H1 (cell line): ENCODE results near the gene FGD6. TPM values are rescaled to one million over a fixed set of nuclear protein-coding genes. Genes with fewer than 3 reads are reported as not detected.

Experiments used
- CTCF ChIA-PET: fragments of 300-600 bp; sonication (Branson Sonifier 250); formaldehyde crosslinking; loops from one replicate; lab custom pipeline; 2021; ENCODE audit not compliant: partially characterized antibody; lab: Charles Lee
- POLR2A ChIA-PET: fragments of 300-600 bp; sonication (Branson Sonifier 250); formaldehyde crosslinking; loops from one replicate; lab custom pipeline; 2021; ENCODE audit warnings: inconsistent platforms; ENCODE audit not compliant: partially characterized antibody; lab: Charles Lee
- DNase-seq, 2 experiments: peaks; one replicate each; pipeline versions ENCODE4 v3.0.0 to v3.0.0-alpha.2; 2010 to 2022; ENCODE audit warnings: low spot score in 2 of 2, low read depth in 1 of 2, mixed read lengths in 1 of 2
- FAIRE-seq: peaks from 2 replicates; lab custom pipeline; 2011; peaks lifted over from hg19 to GRCh38; lab: Jason Lieb, UNC
- H2AFZ ChIP-seq: 2 replicates; pipeline ENCODE4 v1.8.1; 2012; ENCODE audit warnings: low read length, inconsistent platforms
- H2AK5ac ChIP-seq: 2 replicates; pipeline ENCODE4 v1.6.1; 2013; ENCODE audit warnings: low read depth, low read length
- H2BK120ac ChIP-seq: replicated peaks from 2 replicates; pipeline ENCODE3; 2013; ENCODE audit warnings: low read depth, low read length, inconsistent platforms
- H2BK12ac ChIP-seq: 2 replicates; pipeline ENCODE4 v1.6.1; 2013; ENCODE audit warnings: low read depth, low read length
- H2BK15ac ChIP-seq: 2 replicates; pipeline ENCODE4 v1.6.1; 2013; ENCODE audit warnings: low read length
- H2BK20ac ChIP-seq: 2 replicates; pipeline ENCODE4 v1.6.1; 2013; ENCODE audit warnings: low read length
- H2BK5ac ChIP-seq: 2 replicates; pipeline ENCODE4 v1.6.1; 2013; ENCODE audit warnings: low read depth, low read length
- H3K14ac ChIP-seq: 2 replicates; pipeline ENCODE4 v1.6.1; 2013; ENCODE audit warnings: inconsistent platforms; ENCODE audit not compliant: insufficient read length
- H3K18ac ChIP-seq: 2 replicates; pipeline ENCODE4 v1.6.1; 2013; ENCODE audit warnings: low read length; ENCODE audit errors: extremely low read depth
- H3K23ac ChIP-seq: 2 replicates; pipeline ENCODE4 v1.6.1; 2013; ENCODE audit warnings: inconsistent platforms; ENCODE audit not compliant: insufficient read length
- H3K23me2 ChIP-seq: 2 replicates; pipeline ENCODE4 v1.6.1; 2013; ENCODE audit warnings: low read depth, low read length
- H3K27ac ChIP-seq: 2 replicates; pipeline ENCODE4 v1.6.1; 2011; ENCODE audit warnings: low read depth, low read length, inconsistent platforms
- H3K27me3 ChIP-seq, 4 experiments: replicated peaks in 1 of 4; 1 replicate in 1 of 4; 2 replicates in 3 of 4; pipeline versions ENCODE4 v1.6.1 to v1.8.1; 2011 to 2013; ENCODE audit warnings: low read length in 3 of 4, mild to moderate bottlenecking in 3 of 4, inconsistent platforms in 2 of 4, mixed read lengths in 2 of 4, moderate library complexity in 1 of 4; ENCODE audit not compliant: control insufficient read depth in 3 of 4, insufficient read depth in 3 of 4; ENCODE audit errors: extremely low read depth in 1 of 4
- H3K36me3 ChIP-seq, 4 experiments: 2 replicates each; pipeline versions ENCODE4 v1.6.1 to v1.8.1; 2011 to 2013; ENCODE audit warnings: mild to moderate bottlenecking in 4 of 4, low read length in 3 of 4, moderate library complexity in 2 of 4, control low read depth in 1 of 4, inconsistent platforms in 1 of 4; ENCODE audit not compliant: insufficient read depth in 4 of 4, control insufficient read depth in 2 of 4
- H3K4ac ChIP-seq: replicated peaks from 2 replicates; pipeline ENCODE3; 2013; ENCODE audit warnings: low read length, low read depth, mixed read lengths, inconsistent platforms; ENCODE audit not compliant: insufficient read length
- H3K4me1 ChIP-seq, 4 experiments: replicated peaks in 1 of 4; 1 replicate in 1 of 4; 2 replicates in 3 of 4; pipeline versions ENCODE4 v1.6.1 to v1.8.1; 2011 to 2013; ENCODE audit warnings: low read length in 3 of 4, inconsistent platforms in 2 of 4, mixed read lengths in 1 of 4; ENCODE audit not compliant: insufficient read depth in 4 of 4, control insufficient read depth in 3 of 4
- H3K4me2 ChIP-seq, 2 experiments: 2 replicates each; pipeline versions ENCODE4 v1.6.1 to v1.8.1; 2011 to 2013; ENCODE audit warnings: low read depth in 2 of 2, low read length in 2 of 2, control low read depth in 1 of 2, inconsistent platforms in 1 of 2, mild to moderate bottlenecking in 1 of 2; ENCODE audit not compliant: insufficient read depth in 1 of 2
- H3K4me3 ChIP-seq, 4 experiments: fragments of 200-600, 300-600 bp in 1 of 4; sonication (generic), shearing (Covaris generic), sonication (Bioruptor Twin) in 1 of 4; 2 replicates each; pipeline versions ENCODE4 v1.5.1 to v1.8.1; 2011 to 2016; ENCODE audit warnings: low read length in 4 of 4, low read depth in 3 of 4, control low read depth in 2 of 4, inconsistent platforms in 2 of 4, mild to moderate bottlenecking in 2 of 4, mixed read lengths in 1 of 4, moderate library complexity in 1 of 4; ENCODE audit not compliant: insufficient read depth in 2 of 4; ENCODE audit errors: extremely low read depth in 1 of 4
- H3K56ac ChIP-seq: replicated peaks from 2 replicates; pipeline ENCODE3; 2013; ENCODE audit warnings: low read depth, mild to moderate bottlenecking, mixed read lengths, low read length, inconsistent platforms; ENCODE audit not compliant: insufficient read length
- H3K79me1 ChIP-seq: 2 replicates; pipeline ENCODE4 v1.6.1; 2013; ENCODE audit warnings: low read depth, low read length, control low read depth
- H3K79me2 ChIP-seq, 2 experiments: 2 replicates each; pipeline versions ENCODE4 v1.6.1 to v1.8.1; 2012 to 2013; ENCODE audit warnings: low read length in 2 of 2, mild to moderate bottlenecking in 2 of 2, inconsistent platforms in 1 of 2; ENCODE audit not compliant: insufficient read depth in 2 of 2, control insufficient read depth in 1 of 2
- H3K9ac ChIP-seq, 4 experiments: replicated peaks in 1 of 4; 1 replicate in 1 of 4; 2 replicates in 3 of 4; pipeline versions ENCODE4 v1.6.1 to v1.8.1; 2011 to 2013; ENCODE audit warnings: low read depth in 3 of 4, low read length in 3 of 4, control low read depth in 2 of 4, mild to moderate bottlenecking in 2 of 4, moderate library complexity in 2 of 4, inconsistent platforms in 1 of 4; ENCODE audit errors: extremely low read depth in 1 of 4
- H3K9me3 ChIP-seq, 2 experiments: 2 replicates each; pipeline versions ENCODE4 v1.6.1 to v1.8.1; 2012 to 2013; ENCODE audit warnings: mild to moderate bottlenecking in 2 of 2, moderate library complexity in 2 of 2, control low read depth in 1 of 2, inconsistent platforms in 1 of 2, low read depth in 1 of 2, low read length in 1 of 2, mixed read lengths in 1 of 2; ENCODE audit not compliant: insufficient read depth in 2 of 2
- H4K20me1 ChIP-seq, 2 experiments: replicated peaks in 1 of 2; 2 replicates each; pipeline versions ENCODE3 to v1.8.1; 2011 to 2013; ENCODE audit warnings: inconsistent platforms in 2 of 2, low read length in 2 of 2, mild to moderate bottlenecking in 1 of 2; ENCODE audit not compliant: insufficient read depth in 2 of 2, control insufficient read depth in 1 of 2
- H4K5ac ChIP-seq: 2 replicates; pipeline ENCODE4 v1.6.1; 2013; ENCODE audit warnings: low read length, low read depth, mixed read lengths, inconsistent platforms; ENCODE audit not compliant: insufficient read length
- H4K8ac ChIP-seq: 2 replicates; pipeline ENCODE4 v1.8.0; 2013; ENCODE audit warnings: mild to moderate bottlenecking, moderate library complexity, low read length, inconsistent platforms; ENCODE audit not compliant: insufficient read depth; ENCODE audit errors: extremely low read depth
- H4K91ac ChIP-seq: replicated peaks from 2 replicates; pipeline ENCODE3; 2013; ENCODE audit warnings: low read length, mixed read lengths, inconsistent platforms; ENCODE audit not compliant: insufficient read length
- BCL11A ChIP-seq, 2 experiments: IDR thresholded peaks; one replicate each; pipeline ENCODE4 v1.6.1; 2011; ENCODE audit warnings: low read depth in 2 of 2, low read length in 2 of 2, mild to moderate bottlenecking in 2 of 2
- CTBP2 ChIP-seq: IDR thresholded peaks from 2 replicates; pipeline ENCODE4 v1.7.0; 2011; ENCODE audit warnings: borderline replicate concordance, mild to moderate bottlenecking, moderate library complexity, mixed read lengths, low read length; ENCODE audit not compliant: insufficient read depth, insufficient read length
- MAX ChIP-seq: IDR thresholded peaks from 2 replicates; pipeline ENCODE4 v1.6.1; 2012; ENCODE audit warnings: inconsistent platforms
- RAD21 ChIP-seq, 2 experiments: IDR thresholded peaks in 1 of 2; conservative IDR thresholded peaks in 1 of 2; 2 replicates each; pipeline ENCODE4 v1.6.1; 2011; ENCODE audit warnings: low read depth in 2 of 2, low read length in 2 of 2, improper control_type of control experiment in 1 of 2, inconsistent platforms in 1 of 2, mild to moderate bottlenecking in 1 of 2, moderate library complexity in 1 of 2
- SIRT6 ChIP-seq: IDR thresholded peaks from one replicate; pipeline ENCODE4 v1.7.1; 2012; ENCODE audit warnings: low read length, inconsistent platforms
- SP2 ChIP-seq: IDR thresholded peaks from 2 replicates; pipeline ENCODE4 v1.6.1; 2012; ENCODE audit warnings: mild to moderate bottlenecking, low read length, inconsistent platforms
- WGBS, 2 experiments: shearing (Covaris generic) in 1 of 2; methylation state at CpG; one replicate each; pipeline versions ENCODE4 v1.1.6 to v1.1.7; 2013 to 2015; ENCODE audit warnings: low lambda C conversion rate in 2 of 2, mixed read lengths in 2 of 2, inconsistent platforms in 1 of 2, low coverage in 1 of 2, missing lambda C conversion rate in 1 of 2; ENCODE audit not compliant: insufficient replicate concordance in 2 of 2, insufficient coverage in 1 of 2, insufficient read length in 1 of 2; ENCODE audit errors: extremely low coverage in 1 of 2, missing lambda C conversion rate in 1 of 2; 5-methylcytosine and 5-hydroxymethylcytosine counted together
- polyA plus RNA-seq, 7 experiments: library from polyadenylated mRNA; depleted of rRNA in 3 of 7; stranded (reverse) in 5 of 7; unstranded in 2 of 7; fragments of >200 nt in 5 of 7; fragments of 200-250 nt in 2 of 7; gene quantifications; 1 replicate in 5 of 7; 2 replicates in 1 of 7; 4 replicates in 1 of 7; pipeline versions ENCODE4 v1.2.1 to v1.2.3, GENCODE V29; 2011 to 2013; ENCODE audit warnings: missing spikeins in 2 of 7, mixed read lengths in 2 of 7
- total RNA-seq: library from RNA; stranded (reverse); fragmentation: NEBNext Ultra II Directional; extraction: Animal tissue kit (Norgen Biotek cat#: 25700); gene quantifications from 2 replicates; pipeline ENCODE4 v1.2.1, GENCODE V29; 2021

FGD6 gene
- total and polyA plus RNA-seq, 2 of the 8 experiments (the other 6 are each of a cell fraction or from before 2014, with no cell fraction given): 12.2 to 24.3 TPM

GRCh38 chr12:95164656-95165055, 52.6 kb downstream of the FGD6 start:
- Histone ChIP-seq H3K9me3 (no peaks in the 10 kb centered on the region), H3K27me3 (no peaks in the 10 kb centered on the region), H2BK20ac (no peak overlapping the region), H3K4ac (no peak overlapping the region), H3K9ac (no peak overlapping the region), H2AFZ (no peak overlapping the region), H2BK12ac (no peak overlapping the region), H3K79me1 (no peaks in the 10 kb centered on the region), H3K4me2 (no peak overlapping the region), H2AK5ac (no peak overlapping the region), H3K27ac (no peak overlapping the region), H3K14ac (no peak overlapping the region), H3K4me3 (no peak overlapping the region), H2BK120ac (no peak overlapping the region), H4K8ac (no peak overlapping the region), H3K18ac (no peak overlapping the region), H2BK5ac (no peak overlapping the region), H4K5ac (no peak overlapping the region), H3K56ac (no peak overlapping the region), H3K79me2 (peaks cover 0 to 2% of the 10 kb centered on the region in 2 experiments; a peak in 2 of 4 replicates), H2BK15ac (no peak overlapping the region), H3K36me3 (no peaks in the 10 kb centered on the region), H3K23me2 (no peaks in the 10 kb centered on the region), H3K23ac (no peak overlapping the region), H4K91ac (no peak overlapping the region), H3K4me1 (no peaks in the 10 kb centered on the region; a peak in 1 of 7 replicates), H4K20me1 (no peaks in the 10 kb centered on the region)
- DNase-seq (no peak), FAIRE-seq (no peak)
- WGBS, 2 experiments: 92% methylated on average over 2 of the region's 2 CpGs; no CpG with 5 or more reads in 1 of the 2 experiments
- CTCF ChIA-PET: interaction anchor here (1.5 kb wide), 2 partner anchors 9 to 17 kb away, joined by 5 to 6 read pairs; no protein-coding TSS in a partner anchor
- TF ChIP-seq RAD21 (IDR thresholded peaks at IDR 0.05 in 1 of 2, conservative IDR thresholded peaks at IDR 0.05 in 1 of 2; ENCODE audit: low read depth in 2 of 2, low read length in 2 of 2) (no peak), SP2 (no peak), MAX (no peak), BCL11A (IDR thresholded peaks at IDR 0.05; ENCODE audit: low read depth in 2 of 2, low read length in 2 of 2) (no peak), CTBP2 (no peak), SIRT6 (no peak)
- POLR2A ChIA-PET: interaction anchor here (0.7 to 1.2 kb wide), 2 partner anchors 12 to 14 kb away, joined by 4 to 5 read pairs; no protein-coding TSS in a partner anchor
